PFSK-1 (cell line): ENCODE measurements around the gene INPP4B.

ENCODE experiments used
- FOXP2 ChIP-seq: optimal IDR thresholded peaks from 2 replicates; pipeline ENCODE3; 2011; ENCODE audit warnings: borderline replicate concordance, control low read depth, inconsistent platforms; ENCODE audit not compliant: insufficient read depth; ENCODE audit errors: extremely low read length, extremely low read depth
- POLR2AphosphoS5 ChIP-seq: IDR thresholded peaks from 2 replicates; pipeline ENCODE4 v1.6.1; 2012; ENCODE audit warnings: low read depth, mild to moderate bottlenecking, control low read depth, low read length, moderate library complexity
- SIN3A ChIP-seq: IDR thresholded peaks from 2 replicates; pipeline ENCODE4 v1.6.1; 2012; ENCODE audit warnings: mild to moderate bottlenecking, low read length, moderate library complexity, borderline replicate concordance; ENCODE audit not compliant: insufficient read depth
- TAF1 ChIP-seq: IDR thresholded peaks from 2 replicates; pipeline ENCODE4 v1.6.1; 2012; ENCODE audit warnings: low read length, control low read depth, borderline replicate concordance; ENCODE audit not compliant: insufficient read depth
- TF ChIP-seq, protein P1 (sequence below), 2 experiments: IDR thresholded peaks; 2 replicates each; pipeline versions ENCODE4 v1.6.1 to v1.8.0; 2011 to 2012; ENCODE audit warnings: low read depth in 2 of 2, low read length in 2 of 2, control low read depth in 1 of 2, inconsistent platforms in 1 of 2, mild to moderate bottlenecking in 1 of 2, moderate library complexity in 1 of 2; ENCODE audit not compliant: insufficient read depth in 1 of 2

Gene INPP4B

DNA sequence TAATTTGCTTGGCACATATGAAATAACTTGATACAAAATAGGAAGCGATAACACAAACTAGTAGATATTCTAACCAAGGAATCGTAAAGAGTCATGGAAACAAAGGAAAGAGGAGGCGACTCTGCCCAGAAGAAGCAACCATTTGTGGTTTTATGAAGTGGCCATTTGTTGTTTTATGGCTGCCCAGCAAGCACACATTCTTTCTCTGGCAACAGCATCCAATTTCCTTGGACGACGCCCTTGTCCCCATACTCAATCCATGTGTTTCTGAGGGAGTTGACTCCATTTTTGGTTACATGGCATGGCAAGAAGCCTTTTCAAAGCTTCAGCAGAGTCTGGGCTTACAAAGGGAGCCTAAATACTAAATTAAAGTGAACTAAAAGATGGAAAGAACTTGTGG is 295.1 kb downstream of the INPP4B start:
- TF ChIP-seq FOXP2 (no peak), SIN3A (no peak), TAF1 (no peak), POLR2AphosphoS5 (no peak)
- TF ChIP-seq, protein P1, sequence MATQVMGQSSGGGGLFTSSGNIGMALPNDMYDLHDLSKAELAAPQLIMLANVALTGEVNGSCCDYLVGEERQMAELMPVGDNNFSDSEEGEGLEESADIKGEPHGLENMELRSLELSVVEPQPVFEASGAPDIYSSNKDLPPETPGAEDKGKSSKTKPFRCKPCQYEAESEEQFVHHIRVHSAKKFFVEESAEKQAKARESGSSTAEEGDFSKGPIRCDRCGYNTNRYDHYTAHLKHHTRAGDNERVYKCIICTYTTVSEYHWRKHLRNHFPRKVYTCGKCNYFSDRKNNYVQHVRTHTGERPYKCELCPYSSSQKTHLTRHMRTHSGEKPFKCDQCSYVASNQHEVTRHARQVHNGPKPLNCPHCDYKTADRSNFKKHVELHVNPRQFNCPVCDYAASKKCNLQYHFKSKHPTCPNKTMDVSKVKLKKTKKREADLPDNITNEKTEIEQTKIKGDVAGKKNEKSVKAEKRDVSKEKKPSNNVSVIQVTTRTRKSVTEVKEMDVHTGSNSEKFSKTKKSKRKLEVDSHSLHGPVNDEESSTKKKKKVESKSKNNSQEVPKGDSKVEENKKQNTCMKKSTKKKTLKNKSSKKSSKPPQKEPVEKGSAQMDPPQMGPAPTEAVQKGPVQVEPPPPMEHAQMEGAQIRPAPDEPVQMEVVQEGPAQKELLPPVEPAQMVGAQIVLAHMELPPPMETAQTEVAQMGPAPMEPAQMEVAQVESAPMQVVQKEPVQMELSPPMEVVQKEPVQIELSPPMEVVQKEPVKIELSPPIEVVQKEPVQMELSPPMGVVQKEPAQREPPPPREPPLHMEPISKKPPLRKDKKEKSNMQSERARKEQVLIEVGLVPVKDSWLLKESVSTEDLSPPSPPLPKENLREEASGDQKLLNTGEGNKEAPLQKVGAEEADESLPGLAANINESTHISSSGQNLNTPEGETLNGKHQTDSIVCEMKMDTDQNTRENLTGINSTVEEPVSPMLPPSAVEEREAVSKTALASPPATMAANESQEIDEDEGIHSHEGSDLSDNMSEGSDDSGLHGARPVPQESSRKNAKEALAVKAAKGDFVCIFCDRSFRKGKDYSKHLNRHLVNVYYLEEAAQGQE (IDR thresholded peaks at IDR 0.05; ENCODE audit: insufficient read depth in 1 of 2, low read depth in 2 of 2, low read length in 2 of 2), result no peak

DNA sequence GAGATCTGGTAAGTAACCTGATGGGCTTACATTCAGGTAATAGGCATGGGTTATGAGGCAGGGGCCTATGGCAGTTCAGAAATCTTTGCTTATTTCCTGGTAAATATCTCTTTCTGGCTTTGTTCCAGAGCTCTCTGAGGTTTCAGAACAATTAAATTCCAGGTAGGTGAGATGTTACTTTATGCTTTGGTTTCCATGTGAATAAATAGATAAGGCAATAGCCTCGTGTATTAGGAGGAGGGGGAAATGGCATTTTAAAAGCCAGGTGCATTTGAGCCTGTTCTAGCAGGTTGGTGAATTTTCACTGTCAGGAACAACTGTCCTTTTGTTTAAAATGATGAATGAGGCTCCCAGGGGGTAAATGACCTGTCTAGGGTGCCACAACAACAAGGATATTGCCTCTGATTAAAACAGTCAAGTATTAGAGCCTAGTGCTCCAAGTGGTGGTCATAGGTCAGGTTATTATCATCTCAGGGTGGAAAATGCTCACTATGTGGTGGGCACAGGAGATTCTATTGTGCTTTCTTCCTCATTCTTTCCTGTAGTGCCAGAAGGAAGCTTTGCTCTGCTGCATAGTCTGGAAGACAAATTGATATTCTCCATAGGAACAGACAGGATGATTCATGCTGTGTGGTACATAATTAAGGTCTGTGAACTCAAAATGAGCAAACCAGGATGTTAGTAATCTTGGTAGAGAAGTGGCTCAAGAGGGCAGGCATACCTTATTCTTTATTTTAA is 296.2 kb downstream of the INPP4B start:
- TF ChIP-seq FOXP2 (no peak), POLR2AphosphoS5 (no peak), SIN3A (no peak), TAF1 (no peak)
- TF ChIP-seq, protein P1 (IDR thresholded peaks at IDR 0.05; ENCODE audit: insufficient read depth in 1 of 2, low read depth in 2 of 2, low read length in 2 of 2), result no peak

DNA sequence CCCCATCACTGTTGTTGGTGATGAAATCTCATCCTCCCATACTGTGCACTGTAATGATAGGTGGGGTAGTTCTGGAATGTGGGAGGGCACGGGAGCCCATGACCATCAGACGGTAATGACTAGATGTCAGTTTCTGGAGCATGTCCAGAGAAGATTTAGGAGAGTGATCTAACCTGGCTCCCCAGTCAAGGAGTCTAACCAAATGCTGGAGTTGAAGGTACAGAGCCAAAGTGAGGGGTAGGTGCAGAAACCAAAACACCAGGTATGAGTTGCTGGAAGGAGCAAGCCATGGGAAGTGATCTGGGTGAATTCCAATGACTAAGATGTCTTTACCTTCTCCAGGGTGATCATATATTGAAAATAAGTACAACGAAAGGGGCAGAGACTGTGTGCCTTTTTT is 296.9 kb downstream of the INPP4B start:
- no peak for TF ChIP-seq TAF1
- TF ChIP-seq, protein P1 (IDR thresholded peaks at IDR 0.05; ENCODE audit: insufficient read depth in 1 of 2, low read depth in 2 of 2, low read length in 2 of 2), result no peak
- no peak for TF ChIP-seq FOXP2
- TF ChIP-seq POLR2AphosphoS5, result no peak
- no peak for TF ChIP-seq SIN3A

DNA sequence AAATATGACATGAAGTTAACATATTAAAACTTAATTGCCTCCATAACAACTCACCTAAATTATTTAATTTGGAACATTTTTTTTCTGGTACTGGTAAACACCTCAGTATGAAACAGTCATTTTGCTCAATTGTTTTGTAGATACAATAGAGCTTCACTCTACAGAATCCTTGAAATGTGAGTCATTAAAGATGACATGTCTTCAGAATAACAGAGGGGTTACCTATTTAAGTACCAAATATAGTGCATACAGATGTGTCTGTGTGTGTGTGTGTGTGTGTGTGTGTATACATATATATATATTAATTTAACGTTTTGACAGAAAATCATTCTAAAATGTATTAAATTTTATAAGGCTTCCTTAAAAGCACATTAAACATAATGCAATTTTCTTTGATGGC is 297.6 kb downstream of the INPP4B start:
- TF ChIP-seq SIN3A, result no peak
- TF ChIP-seq TAF1, result no peak
- no peak for TF ChIP-seq POLR2AphosphoS5
- TF ChIP-seq, protein P1 (IDR thresholded peaks at IDR 0.05; ENCODE audit: insufficient read depth in 1 of 2, low read depth in 2 of 2, low read length in 2 of 2), result no peak
- TF ChIP-seq FOXP2, result no peak

DNA sequence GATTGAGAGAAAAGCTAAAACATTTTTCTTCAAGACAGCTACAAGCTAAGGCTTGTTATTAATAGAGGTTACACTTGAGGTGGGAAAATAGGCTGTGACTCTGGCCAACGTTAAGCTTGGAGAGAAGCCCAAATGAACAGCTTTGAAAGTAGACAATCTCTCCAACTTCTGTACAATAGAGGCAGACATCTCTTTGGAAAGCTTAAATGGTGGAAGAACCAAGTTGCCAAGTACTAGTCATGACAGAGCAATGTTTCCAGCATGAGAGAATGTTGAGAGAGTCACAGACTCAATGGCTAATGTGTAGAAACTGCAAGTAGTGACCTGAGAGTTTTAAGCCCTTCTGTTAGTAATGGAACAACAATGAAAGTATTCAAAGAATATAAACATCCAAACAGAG is 298.1 kb downstream of the INPP4B start:
- TF ChIP-seq FOXP2 (no peak), TAF1 (no peak), SIN3A (no peak), POLR2AphosphoS5 (no peak)
- TF ChIP-seq, protein P1 (IDR thresholded peaks at IDR 0.05; ENCODE audit: insufficient read depth in 1 of 2, low read depth in 2 of 2, low read length in 2 of 2), result no peak
